ENCODE data around the gene KIF19. TPM values are rescaled to one million over a fixed set of nuclear protein-coding genes. Genes with fewer than 3 reads are reported as not detected.

The KIF19 gene
- total and polyA plus RNA-seq, 2 of the 8 experiments (the other 6 are each of a cell fraction or from before 2014, with no cell fraction given): 0.52 to 0.77 TPM

DNA sequence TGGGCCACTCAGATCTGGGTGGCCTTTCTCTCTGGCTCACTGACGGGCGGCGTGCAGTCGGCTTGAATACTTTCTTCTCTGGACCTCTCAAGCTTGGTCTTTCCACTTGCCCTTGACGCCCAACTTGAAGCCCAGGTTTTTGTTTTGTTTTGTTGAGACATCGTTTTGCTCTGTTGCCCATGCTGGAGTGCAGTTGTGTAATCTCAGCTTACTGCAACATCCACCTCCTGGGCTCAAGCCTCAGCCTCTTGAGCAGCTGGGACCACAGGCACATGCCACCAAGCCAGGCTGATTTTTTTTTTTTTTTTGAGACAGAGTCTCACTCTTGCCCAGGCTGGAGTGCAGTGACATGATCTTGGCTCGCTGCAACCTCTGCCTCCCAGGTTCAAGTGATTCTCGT, 22.7 kb upstream of the KIF19 start:
- Histone ChIP-seq H2BK5ac (ENCODE audit: low read depth, low read length) (no peak overlapping the region), H3K9me3 (ENCODE audit: insufficient read depth in 2 of 2, low read depth in 1 of 2, low read length in 1 of 2) (no peaks in the 10 kb centered on the region), H2AFZ (ENCODE audit: low read length) (no peak overlapping the region), H3K14ac (ENCODE audit: insufficient read length) (no peak overlapping the region), H4K5ac (ENCODE audit: insufficient read length, low read depth, low read length) (no peak overlapping the region), H3K79me1 (ENCODE audit: low read depth, low read length) (no peaks in the 10 kb centered on the region), H3K27me3 (replicated peaks in 1 of 4; ENCODE audit: control insufficient read depth in 3 of 4, extremely low read depth in 1 of 4, insufficient read depth in 3 of 4, low read length in 3 of 4) (no peaks in the 10 kb centered on the region), H2BK20ac (ENCODE audit: low read length) (no peak overlapping the region), H3K9ac (replicated peaks in 1 of 4; ENCODE audit: extremely low read depth in 1 of 4, low read depth in 3 of 4, low read length in 3 of 4) (no peak overlapping the region), H3K4me3 (ENCODE audit: extremely low read depth in 1 of 4, insufficient read depth in 2 of 4, low read depth in 3 of 4, low read length in 4 of 4) (no peak overlapping the region), H3K27ac (ENCODE audit: low read depth, low read length) (no peak overlapping the region), H4K20me1 (replicated peaks in 1 of 2; ENCODE audit: control insufficient read depth in 1 of 2, insufficient read depth in 2 of 2, low read length in 2 of 2) (no peaks in the 10 kb centered on the region), H3K4me2 (ENCODE audit: insufficient read depth in 1 of 2, low read depth in 2 of 2, low read length in 2 of 2) (no peak overlapping the region), H3K23me2 (ENCODE audit: low read depth, low read length) (no peaks in the 10 kb centered on the region), H2AK5ac (ENCODE audit: low read depth, low read length) (no peak overlapping the region), H2BK12ac (ENCODE audit: low read depth, low read length) (no peak overlapping the region), H2BK15ac (ENCODE audit: low read length) (0 out of 2 replicates have a peak overlapping the region, but pooled peaks have one; percentile 29), H3K4ac (replicated peaks; ENCODE audit: insufficient read length, low read depth, low read length) (no peak overlapping the region), H2BK120ac (replicated peaks; ENCODE audit: low read depth, low read length) (no peak overlapping the region), H3K79me2 (ENCODE audit: control insufficient read depth in 1 of 2, insufficient read depth in 2 of 2, low read length in 2 of 2) (no peaks in the 10 kb centered on the region), H3K36me3 (ENCODE audit: control insufficient read depth in 2 of 4, insufficient read depth in 4 of 4, low read length in 3 of 4) (no peaks in the 10 kb centered on the region), H4K8ac (ENCODE audit: extremely low read depth, insufficient read depth, low read length) (no peak overlapping the region), H3K56ac (replicated peaks; ENCODE audit: insufficient read length, low read depth, low read length) (no peak overlapping the region), H3K23ac (ENCODE audit: insufficient read length) (no peak overlapping the region), H4K91ac (replicated peaks; ENCODE audit: insufficient read length, low read length) (no peak overlapping the region), H3K18ac (ENCODE audit: extremely low read depth, low read length) (no peak overlapping the region), H3K4me1 (replicated peaks in 1 of 4; ENCODE audit: control insufficient read depth in 3 of 4, insufficient read depth in 4 of 4, low read length in 3 of 4) (no peaks in the 10 kb centered on the region)
- ChIA-PET CTCF (ENCODE audit: partially characterized antibody) (interaction anchor here (0.6 to 6.6 kb wide), 17 partner anchors 14 to 294 kb away, joined by 3 to 81 read pairs (median 4); partner anchors contain the start of genes BTBD17 and GPR142), POLR2A (ENCODE audit: partially characterized antibody) (no interaction called here)
- TF ChIP-seq SIRT6 (IDR thresholded peaks at IDR 0.05; ENCODE audit: low read length): no peak
- TF ChIP-seq, protein P1, sequence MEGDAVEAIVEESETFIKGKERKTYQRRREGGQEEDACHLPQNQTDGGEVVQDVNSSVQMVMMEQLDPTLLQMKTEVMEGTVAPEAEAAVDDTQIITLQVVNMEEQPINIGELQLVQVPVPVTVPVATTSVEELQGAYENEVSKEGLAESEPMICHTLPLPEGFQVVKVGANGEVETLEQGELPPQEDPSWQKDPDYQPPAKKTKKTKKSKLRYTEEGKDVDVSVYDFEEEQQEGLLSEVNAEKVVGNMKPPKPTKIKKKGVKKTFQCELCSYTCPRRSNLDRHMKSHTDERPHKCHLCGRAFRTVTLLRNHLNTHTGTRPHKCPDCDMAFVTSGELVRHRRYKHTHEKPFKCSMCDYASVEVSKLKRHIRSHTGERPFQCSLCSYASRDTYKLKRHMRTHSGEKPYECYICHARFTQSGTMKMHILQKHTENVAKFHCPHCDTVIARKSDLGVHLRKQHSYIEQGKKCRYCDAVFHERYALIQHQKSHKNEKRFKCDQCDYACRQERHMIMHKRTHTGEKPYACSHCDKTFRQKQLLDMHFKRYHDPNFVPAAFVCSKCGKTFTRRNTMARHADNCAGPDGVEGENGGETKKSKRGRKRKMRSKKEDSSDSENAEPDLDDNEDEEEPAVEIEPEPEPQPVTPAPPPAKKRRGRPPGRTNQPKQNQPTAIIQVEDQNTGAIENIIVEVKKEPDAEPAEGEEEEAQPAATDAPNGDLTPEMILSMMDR (IDR thresholded peaks at IDR 0.05; ENCODE audit: control extremely low read depth in 1 of 3, insufficient read depth in 1 of 3, low read depth in 1 of 3, low read length in 3 of 3): no peak
- no peak for TF ChIP-seq ZNF274 (IDR thresholded peaks at IDR 0.05; ENCODE audit: borderline replicate concordance, extremely low read depth, low read length)
- TF ChIP-seq ASH2L (IDR thresholded peaks at IDR 0.05; ENCODE audit: low read length): no peak
- TF ChIP-seq EZH2 (IDR thresholded peaks at IDR 0.05; ENCODE audit: low read depth, low read length, severe bottlenecking): no peak
- no peak for TF ChIP-seq SP1 (IDR thresholded peaks at IDR 0.05; ENCODE audit: low read depth, low read length)
- TF ChIP-seq GABPA (IDR thresholded peaks at IDR 0.05; ENCODE audit: borderline replicate concordance, insufficient read depth, low read length): no peak
- TF ChIP-seq, protein P2, sequence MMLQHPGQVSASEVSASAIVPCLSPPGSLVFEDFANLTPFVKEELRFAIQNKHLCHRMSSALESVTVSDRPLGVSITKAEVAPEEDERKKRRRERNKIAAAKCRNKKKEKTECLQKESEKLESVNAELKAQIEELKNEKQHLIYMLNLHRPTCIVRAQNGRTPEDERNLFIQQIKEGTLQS (IDR thresholded peaks at IDR 0.05; ENCODE audit: insufficient read depth, low read depth, low read length): no peak
- no peak for TF ChIP-seq JUND (IDR thresholded peaks at IDR 0.05; ENCODE audit: low read length)
- TF ChIP-seq POLR2AphosphoS5 (IDR thresholded peaks at IDR 0.05; ENCODE audit: low read depth, low read length): no peak
- no peak for TF ChIP-seq POLR2A (IDR thresholded peaks at IDR 0.05; ENCODE audit: control extremely low read depth in 1 of 2, low read depth in 2 of 2, low read length in 2 of 2)
- DNase-seq (ENCODE audit: low read depth in 1 of 2, low spot score in 2 of 2) (no peak), FAIRE-seq (no peak)
- WGBS, 2 experiments (ENCODE audit: extremely low coverage in 1 of 2, insufficient coverage in 1 of 2, insufficient read length in 1 of 2, insufficient replicate concordance in 2 of 2, low coverage in 1 of 2, low lambda C conversion rate in 2 of 2, missing lambda C conversion rate in 1 of 2): 93% methylated on average over 8 of the region's 8 CpGs; no CpG with 5 or more reads in 1 of the 2 experiments

All from H1 (cell line).